Vagina (tissue), 2 donors: ENCODE results near the gene HSPB1. TPM values are rescaled to one million over a fixed set of nuclear protein-coding genes. Genes with fewer than 3 reads are reported as not detected.

ENCODE experiments used
- DNase-seq, 2 donors: peaks; one replicate each; pipeline ENCODE4 v3.0.0-alpha.2; 2017; ENCODE audit errors: extremely low spot score in 2 of 2
- H3K27ac ChIP-seq: fragments of 200-600 bp; sonication (generic); one replicate; pipeline ENCODE4 v1.5.1; 2019
- H3K27me3 ChIP-seq: fragments of 200-600 bp; sonication (generic); one replicate; pipeline ENCODE4 v1.5.1; 2019
- H3K36me3 ChIP-seq, 2 donors: fragments of 200-600 bp; sonication (generic); one replicate each; pipeline ENCODE4 v1.5.1; 2017 to 2019
- H3K4me1 ChIP-seq: fragments of 200-600 bp; sonication (generic); one replicate; pipeline ENCODE4 v1.5.1; 2019
- H3K4me3 ChIP-seq, 2 donors: fragments of 200-600 bp; sonication (generic); 1 replicate in 1 of 2; 2 replicates in 1 of 2; pipeline ENCODE4 v1.5.1; 2016 to 2019
- H3K9me3 ChIP-seq: fragments of 200-600 bp; sonication (generic); one replicate; pipeline ENCODE4 v1.5.1; 2019
- POLR2A ChIP-seq, 2 donors: fragments of 450-650 bp; IDR thresholded peaks; one replicate each; pipeline ENCODE4 v1.6.1; 2017; ENCODE audit warnings: antibody characterized with exemption in 2 of 2, mild to moderate bottlenecking in 2 of 2, moderate library complexity in 2 of 2
- POLR2AphosphoS5 ChIP-seq, 2 donors: sonication (generic); formaldehyde crosslinking; IDR thresholded peaks; one replicate each; pipeline ENCODE4 v1.9.0; 2017; ENCODE audit warnings: antibody characterized with exemption in 2 of 2, mild to moderate bottlenecking in 2 of 2, low read depth in 1 of 2; ENCODE audit not compliant: insufficient read depth in 1 of 2
- intact Hi-C: fragments of 100-400 bp; cut with DNase I; formaldehyde crosslinking; loops from one replicate; pipeline ENCODE4 v1.15.1; 2023
- total RNA-seq: library from RNA; depleted of rRNA; stranded (reverse); fragments of >200 nt; gene quantifications from one replicate; pipeline ENCODE4 v1.2.3, GENCODE V29; 2016
- TF ChIP-seq, protein P1 (sequence below), 3 experiments: fragments of 450-650 bp in 2 of 3; fragments of 200-600 bp in 1 of 3; sonication (generic) in 1 of 3; IDR thresholded peaks; one replicate each; pipeline ENCODE4 v1.5.1; 2017 to 2019; ENCODE audit warnings: antibody characterized with exemption in 3 of 3, mild to moderate bottlenecking in 2 of 3, moderate library complexity in 2 of 3

HSPB1 gene
- total RNA-seq, 1 donor from 2014 or later, result 3,606 TPM

DNA sequence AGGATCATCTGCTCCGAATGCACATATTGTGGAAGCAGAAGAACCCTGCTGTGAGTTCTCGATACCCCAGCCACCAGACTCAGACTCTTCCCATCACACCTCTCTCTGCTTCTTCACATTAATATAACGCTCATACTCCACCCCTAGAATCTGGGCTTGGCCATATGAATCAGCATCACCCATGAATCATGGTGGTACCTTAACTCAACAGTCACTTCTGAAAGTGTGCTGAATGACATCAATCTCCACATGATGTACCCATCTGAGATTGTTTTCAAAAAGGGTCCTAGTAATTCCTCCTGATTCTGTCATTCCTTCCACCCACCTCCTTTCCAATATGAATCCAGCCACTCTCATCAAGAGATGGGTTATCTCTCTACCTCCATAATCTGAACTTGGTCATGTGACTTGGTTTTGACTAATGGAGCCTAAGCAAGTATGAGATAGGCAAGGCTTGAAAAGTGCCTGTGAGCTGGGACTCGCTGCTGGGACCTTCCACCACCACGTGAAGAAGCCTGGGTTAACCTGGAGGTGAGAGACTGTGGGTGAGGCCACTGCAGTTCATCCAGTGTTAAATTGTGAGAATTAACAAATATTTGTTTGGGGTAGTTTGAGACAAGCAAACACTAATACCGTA lies 40.9 kb downstream of the HSPB1 start:
- Histone ChIP-seq H3K27ac (no peak overlapping the region), H3K36me3 (peaks cover 0 to 39% of the 10 kb centered on the region in 2 donors), H3K4me1 (peaks cover 58% of the 10 kb centered on the region), H3K27me3 (no peaks in the 10 kb centered on the region), H3K9me3 (no peaks in the 10 kb centered on the region), H3K4me3 (no peak overlapping the region)
- no peak for TF ChIP-seq POLR2A (IDR thresholded peaks at IDR 0.05)
- TF ChIP-seq, protein P1, sequence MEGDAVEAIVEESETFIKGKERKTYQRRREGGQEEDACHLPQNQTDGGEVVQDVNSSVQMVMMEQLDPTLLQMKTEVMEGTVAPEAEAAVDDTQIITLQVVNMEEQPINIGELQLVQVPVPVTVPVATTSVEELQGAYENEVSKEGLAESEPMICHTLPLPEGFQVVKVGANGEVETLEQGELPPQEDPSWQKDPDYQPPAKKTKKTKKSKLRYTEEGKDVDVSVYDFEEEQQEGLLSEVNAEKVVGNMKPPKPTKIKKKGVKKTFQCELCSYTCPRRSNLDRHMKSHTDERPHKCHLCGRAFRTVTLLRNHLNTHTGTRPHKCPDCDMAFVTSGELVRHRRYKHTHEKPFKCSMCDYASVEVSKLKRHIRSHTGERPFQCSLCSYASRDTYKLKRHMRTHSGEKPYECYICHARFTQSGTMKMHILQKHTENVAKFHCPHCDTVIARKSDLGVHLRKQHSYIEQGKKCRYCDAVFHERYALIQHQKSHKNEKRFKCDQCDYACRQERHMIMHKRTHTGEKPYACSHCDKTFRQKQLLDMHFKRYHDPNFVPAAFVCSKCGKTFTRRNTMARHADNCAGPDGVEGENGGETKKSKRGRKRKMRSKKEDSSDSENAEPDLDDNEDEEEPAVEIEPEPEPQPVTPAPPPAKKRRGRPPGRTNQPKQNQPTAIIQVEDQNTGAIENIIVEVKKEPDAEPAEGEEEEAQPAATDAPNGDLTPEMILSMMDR (IDR thresholded peaks at IDR 0.05), result no peak
- TF ChIP-seq POLR2AphosphoS5 (IDR thresholded peaks at IDR 0.05; ENCODE audit: insufficient read depth in 1 of 2, low read depth in 1 of 2), result no peak
- intact Hi-C loops, result no loop called here
- DNase-seq, result no peak

DNA sequence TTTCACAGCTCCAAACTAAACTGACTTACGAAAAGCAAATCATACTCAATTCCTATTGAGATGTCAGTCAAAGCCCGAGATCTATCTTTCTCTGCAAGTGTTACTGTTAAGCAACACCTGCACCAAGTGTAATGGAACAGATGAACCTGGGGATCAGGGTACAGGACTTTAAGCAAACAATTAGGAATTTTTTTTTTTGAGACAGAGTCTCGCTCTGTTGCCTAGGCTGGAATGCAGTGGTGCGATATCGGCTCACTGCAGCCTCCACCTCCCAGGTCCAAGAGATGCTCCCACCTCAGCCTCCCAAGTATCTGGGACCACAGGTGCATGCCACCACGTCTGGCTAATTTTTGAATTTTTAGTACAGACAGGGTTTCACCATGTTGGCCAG lies 41.5 kb downstream of the HSPB1 start:
- H3K27me3 ChIP-seq, result no peaks in the 10 kb centered on the region
- H3K4me1 ChIP-seq, result peaks cover 54% of the 10 kb centered on the region
- no peaks in the 10 kb centered on the region for H3K9me3 ChIP-seq
- no peak overlapping the region for H3K4me3 ChIP-seq
- no peak overlapping the region for H3K27ac ChIP-seq
- TF ChIP-seq, protein P1 (IDR thresholded peaks at IDR 0.05), result no peak
- TF ChIP-seq POLR2A (IDR thresholded peaks at IDR 0.05), result no peak
- TF ChIP-seq POLR2AphosphoS5 (IDR thresholded peaks at IDR 0.05; ENCODE audit: insufficient read depth in 1 of 2, low read depth in 1 of 2), result no peak
- H3K36me3 ChIP-seq, result peaks cover 0 to 39% of the 10 kb centered on the region in 2 donors
- intact Hi-C loops, result no loop called here
- no peak for DNase-seq

DNA sequence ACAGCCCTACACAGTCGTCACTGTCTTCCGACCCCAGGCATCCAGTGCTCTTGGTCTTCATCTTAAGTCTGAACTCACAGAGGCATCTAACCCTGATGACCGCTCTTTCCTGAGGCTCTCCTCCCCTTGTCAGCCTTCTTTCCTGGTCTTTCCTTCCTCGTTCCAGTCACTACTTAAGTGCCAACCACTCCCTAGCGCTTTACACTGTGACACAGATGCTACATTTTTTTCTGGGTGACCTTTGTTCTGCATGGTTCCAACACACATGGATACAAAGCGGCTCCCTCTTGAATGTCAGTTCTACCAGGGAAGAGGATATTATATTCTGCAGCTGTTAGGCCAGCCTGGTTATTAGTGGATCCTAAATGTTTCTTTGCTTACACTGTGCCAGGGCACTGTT lies 43.6 kb downstream of the HSPB1 start:
- no peak for DNase-seq
- no peak for TF ChIP-seq POLR2AphosphoS5 (IDR thresholded peaks at IDR 0.05; ENCODE audit: insufficient read depth in 1 of 2, low read depth in 1 of 2)
- TF ChIP-seq, protein P1 (IDR thresholded peaks at IDR 0.05), result no peak
- TF ChIP-seq POLR2A (IDR thresholded peaks at IDR 0.05), result no peak
- Histone ChIP-seq H3K9me3 (no peaks in the 10 kb centered on the region), H3K27ac (no peak overlapping the region), H3K4me1 (peaks cover 34% of the 10 kb centered on the region), H3K4me3 (no peak overlapping the region), H3K36me3 (peaks cover 0 to 51% of the 10 kb centered on the region in 2 donors), H3K27me3 (no peaks in the 10 kb centered on the region)
- intact Hi-C loops, result no loop called here

DNA sequence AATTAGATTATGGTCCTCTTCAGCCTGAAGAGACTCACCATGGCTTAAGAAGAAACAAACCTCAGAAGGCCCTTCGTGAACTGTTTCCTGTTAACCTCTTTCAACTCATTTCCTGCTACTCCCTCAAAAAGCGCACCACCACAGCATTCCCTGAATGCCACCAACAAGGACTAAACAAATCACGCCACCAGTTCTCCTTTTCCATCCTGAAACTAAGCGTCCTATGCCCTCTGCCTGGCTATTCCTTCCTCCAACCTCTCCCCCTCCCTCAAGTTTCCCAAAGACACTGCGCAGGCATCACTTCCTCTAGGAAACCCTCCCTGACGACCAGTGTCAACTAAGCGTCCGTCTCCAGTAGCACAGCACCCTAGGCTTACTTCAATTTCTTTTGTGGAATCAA lies 44.3 kb downstream of the HSPB1 start:
- TF ChIP-seq, protein P1 (IDR thresholded peaks at IDR 0.05), result no peak
- TF ChIP-seq POLR2AphosphoS5 (IDR thresholded peaks at IDR 0.05; ENCODE audit: insufficient read depth in 1 of 2, low read depth in 1 of 2), result no peak
- no peak for TF ChIP-seq POLR2A (IDR thresholded peaks at IDR 0.05)
- Histone ChIP-seq H3K27ac (no peak overlapping the region), H3K36me3 (peaks cover 0 to 51% of the 10 kb centered on the region in 2 donors), H3K9me3 (no peaks in the 10 kb centered on the region), H3K27me3 (no peaks in the 10 kb centered on the region), H3K4me1 (peaks cover 31% of the 10 kb centered on the region), H3K4me3 (no peak overlapping the region)
- intact Hi-C loops, result loop anchor here (1.0 kb wide), 1 partner anchor 75 kb away; no protein-coding TSS in a partner anchor
- no peak for DNase-seq

DNA sequence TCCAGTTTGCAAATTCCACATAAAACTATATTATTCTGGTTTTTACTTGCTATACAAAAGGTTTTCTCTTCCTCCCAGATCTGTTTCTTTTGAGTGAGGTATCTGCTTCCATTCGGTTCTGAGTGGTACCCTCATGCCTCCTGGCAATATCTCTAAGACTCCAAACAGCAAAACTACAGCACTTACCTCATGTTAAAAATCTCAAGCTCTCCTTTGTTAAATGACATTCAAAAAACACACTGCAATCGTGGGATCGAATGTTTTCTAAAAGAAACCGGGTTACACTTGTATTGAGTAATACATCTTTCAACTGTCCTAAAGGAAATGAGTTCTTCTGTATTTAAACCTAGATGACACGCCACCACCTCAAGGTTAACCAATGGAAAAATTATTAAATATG lies 45.2 kb downstream of the HSPB1 start:
- no peak overlapping the region for H3K27ac ChIP-seq
- peaks cover 31% of the 10 kb centered on the region for H3K4me1 ChIP-seq
- H3K9me3 ChIP-seq, result no peaks in the 10 kb centered on the region
- intact Hi-C loops, result loop anchor here (1.0 kb wide), 1 partner anchor 76 kb away; no protein-coding TSS in a partner anchor
- no peak for DNase-seq
- H3K27me3 ChIP-seq, result no peaks in the 10 kb centered on the region
- H3K36me3 ChIP-seq, result peaks cover 0 to 51% of the 10 kb centered on the region in 2 donors
- TF ChIP-seq POLR2A (IDR thresholded peaks at IDR 0.05) (no peak), POLR2AphosphoS5 (IDR thresholded peaks at IDR 0.05; ENCODE audit: insufficient read depth in 1 of 2, low read depth in 1 of 2) (no peak)
- TF ChIP-seq, protein P1 (IDR thresholded peaks at IDR 0.05), result no peak
- H3K4me3 ChIP-seq, result no peak overlapping the region
